Brain pericyte (primary cell): Measurements from ENCODE around the gene AHI1.

Experiments
- DNase-seq: peaks from one replicate; pipeline ENCODE4 v3.0.0-alpha.2; 2012; ENCODE audit warnings: low read depth, low spot score

AHI1 gene

DNA sequence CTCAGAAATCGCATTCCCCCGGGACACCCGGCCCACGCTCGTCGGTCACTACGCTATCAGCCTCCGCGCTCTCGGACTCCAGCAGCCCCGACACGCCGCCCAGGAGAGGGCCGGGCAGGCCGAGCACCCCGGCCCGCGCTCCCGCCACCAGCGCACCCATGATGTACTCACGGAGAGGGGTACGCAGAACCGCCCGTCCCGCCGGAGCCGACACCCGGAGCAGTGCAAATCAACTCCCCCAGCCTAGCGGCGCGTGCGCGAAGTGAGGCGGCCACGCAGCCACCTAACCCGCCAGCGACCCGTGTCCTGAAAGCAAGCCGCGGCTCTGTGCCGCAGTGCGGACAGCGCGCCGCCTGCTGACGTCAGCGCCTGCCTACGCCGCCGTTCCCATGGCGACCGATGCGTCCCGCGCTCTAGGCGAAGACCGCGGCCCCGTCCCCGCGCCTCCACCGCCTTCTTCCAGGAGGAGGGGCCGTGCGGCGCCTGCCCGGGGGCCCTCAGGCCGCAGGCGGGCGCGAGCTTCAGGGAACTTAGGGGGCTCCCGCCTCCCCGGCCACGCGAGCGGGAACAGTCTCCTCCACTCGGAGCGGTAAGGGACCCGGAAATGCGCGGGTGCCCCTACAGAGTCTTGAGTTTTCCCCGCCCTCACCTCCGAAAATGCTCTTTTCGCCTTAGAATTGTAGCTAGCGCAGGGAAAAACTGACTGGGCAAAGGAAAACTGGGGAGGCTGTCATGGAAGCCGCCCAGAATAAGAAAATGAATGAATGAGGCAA is at the start of gene AHI1:
AHI1 (minus strand) TSS at position 329 of the 773 bp plus-strand sequence. CDS start 5,503 bp downstream, outside the sequence.
- DNase-seq = peak; percentile 83

DNA sequence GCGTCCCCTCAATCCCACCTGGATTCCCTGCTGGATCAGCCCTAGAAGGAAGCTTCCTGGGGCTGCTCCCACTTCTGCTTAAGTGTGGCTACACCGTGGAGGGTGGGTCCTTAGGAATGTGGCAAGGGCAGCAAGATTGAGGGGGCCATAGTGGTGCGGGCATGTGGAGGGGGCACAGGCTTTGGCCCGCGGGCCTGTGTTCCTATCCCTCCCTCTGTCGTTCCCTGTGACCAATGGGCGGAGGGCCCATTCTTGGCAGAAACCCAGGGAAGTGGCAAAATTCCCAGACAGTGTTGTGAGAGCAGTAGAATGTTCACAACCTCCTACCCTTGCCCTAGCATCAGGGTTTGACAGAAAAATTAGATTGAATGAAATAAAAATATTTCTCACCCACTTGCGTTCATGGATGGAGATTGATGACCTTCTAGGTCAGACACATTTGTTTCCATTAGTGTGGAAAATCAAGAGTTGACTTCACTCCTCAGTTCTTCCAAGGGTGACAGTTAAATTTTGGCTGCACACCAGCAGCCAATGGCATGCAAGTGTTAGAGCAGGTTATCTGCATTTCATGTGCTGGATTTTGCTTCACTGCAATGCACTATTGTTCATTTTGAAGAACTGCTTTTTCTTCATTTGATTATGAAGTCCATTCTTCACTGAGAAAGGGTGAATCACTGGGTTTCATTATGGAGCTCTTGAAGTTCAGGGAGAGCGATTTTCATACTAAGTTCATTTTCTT is 49.3 kb upstream of the AHI1 start:
- DNase-seq = no peak

DNA sequence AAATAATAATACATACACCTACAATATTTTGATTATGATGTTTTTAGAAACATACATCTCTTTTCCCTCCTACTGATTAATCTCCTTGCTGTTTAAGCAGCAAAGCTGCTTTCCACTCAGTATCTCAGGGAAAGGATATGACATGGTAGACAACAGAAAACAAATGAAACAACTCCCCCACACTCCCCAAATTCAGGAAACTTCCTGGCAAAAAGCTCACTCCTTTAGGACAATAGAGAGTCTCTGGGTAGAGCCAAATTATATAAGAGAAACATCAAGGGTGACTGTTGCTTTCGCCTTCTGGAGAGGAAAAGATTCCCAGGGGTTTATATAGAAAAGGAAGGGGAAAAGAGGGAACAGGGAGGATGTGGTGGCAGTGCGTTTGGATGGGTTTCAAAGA is 48.7 kb upstream of the AHI1 start:
- DNase-seq = no peak

DNA sequence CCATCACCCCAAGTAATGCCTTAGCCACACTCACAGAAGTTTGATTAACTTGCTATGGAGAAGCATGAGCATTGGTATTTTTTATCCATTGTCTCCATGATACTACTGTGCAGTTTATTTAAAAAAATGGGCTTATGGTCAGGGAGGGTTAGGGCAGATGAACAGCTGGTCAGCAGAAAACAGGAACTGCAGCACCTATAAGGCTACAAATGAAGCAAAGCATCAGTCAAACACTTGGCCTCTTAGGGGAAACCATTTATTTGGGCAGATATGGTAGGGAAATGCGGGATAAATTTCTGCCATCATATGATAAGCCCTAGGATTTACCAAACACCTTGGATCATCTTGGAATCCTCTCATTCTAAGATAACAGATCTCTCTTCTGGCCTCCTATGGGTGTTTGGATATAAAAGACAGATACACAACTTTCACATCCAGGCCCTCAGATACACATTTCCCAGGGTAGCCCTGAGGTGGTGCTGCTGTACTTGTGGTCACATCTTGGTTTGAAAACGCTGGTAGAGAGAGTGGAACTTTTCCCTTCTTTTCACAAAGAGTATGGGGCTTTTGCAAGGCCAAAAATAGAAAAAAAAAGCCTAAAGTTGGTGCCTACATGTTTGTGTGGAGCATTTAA is 42.8 kb upstream of the AHI1 start:
- no peak for DNase-seq

DNA sequence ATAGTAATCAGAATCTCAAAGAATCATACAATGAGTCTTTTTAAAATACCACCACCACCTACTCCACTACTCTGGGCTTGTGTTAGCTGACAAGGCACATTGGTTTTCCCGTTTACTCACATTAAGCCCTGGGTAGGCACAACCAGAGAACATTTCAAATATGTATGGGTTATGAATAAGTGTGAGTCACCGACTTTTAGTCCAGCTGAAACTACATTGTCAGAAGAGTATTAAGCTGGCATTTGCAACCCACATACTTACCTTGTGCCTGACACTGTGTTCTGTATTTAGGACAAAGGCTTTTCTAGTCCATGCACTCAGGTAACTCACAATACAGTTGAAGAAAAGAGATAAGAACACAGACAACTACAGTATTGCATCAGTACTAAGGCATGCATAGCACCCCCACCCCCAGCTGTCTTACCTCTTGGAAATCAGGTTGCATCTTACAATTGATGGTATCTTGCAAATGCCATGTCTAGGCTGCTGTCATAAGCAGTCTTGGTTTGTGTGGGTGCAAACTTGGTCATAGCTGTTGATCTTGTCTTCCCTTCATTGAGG is 40.3 kb upstream of the AHI1 start:
- peak; percentile 20 for DNase-seq

DNA sequence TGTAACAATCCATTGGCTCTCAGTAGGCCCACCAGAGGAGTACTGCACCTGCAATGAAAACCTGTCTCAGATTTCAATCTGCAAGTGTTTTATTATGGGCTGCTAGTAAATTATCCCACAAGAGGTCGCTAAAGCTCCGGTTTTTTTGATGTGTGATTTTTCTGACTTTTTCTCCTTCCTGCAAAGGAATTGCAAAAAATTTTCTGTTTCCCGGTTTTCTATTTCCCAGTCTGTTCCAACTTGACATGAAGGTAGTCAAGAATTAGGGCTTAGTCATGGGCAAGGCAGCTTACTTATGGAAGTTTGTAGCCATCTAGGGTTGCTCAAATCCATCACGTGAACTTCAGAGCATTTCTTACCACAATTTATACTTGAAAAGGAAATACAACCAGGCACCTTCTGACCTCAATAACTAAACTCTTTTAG is 38.5 kb upstream of the AHI1 start:
- peak; percentile 7 for DNase-seq

DNA sequence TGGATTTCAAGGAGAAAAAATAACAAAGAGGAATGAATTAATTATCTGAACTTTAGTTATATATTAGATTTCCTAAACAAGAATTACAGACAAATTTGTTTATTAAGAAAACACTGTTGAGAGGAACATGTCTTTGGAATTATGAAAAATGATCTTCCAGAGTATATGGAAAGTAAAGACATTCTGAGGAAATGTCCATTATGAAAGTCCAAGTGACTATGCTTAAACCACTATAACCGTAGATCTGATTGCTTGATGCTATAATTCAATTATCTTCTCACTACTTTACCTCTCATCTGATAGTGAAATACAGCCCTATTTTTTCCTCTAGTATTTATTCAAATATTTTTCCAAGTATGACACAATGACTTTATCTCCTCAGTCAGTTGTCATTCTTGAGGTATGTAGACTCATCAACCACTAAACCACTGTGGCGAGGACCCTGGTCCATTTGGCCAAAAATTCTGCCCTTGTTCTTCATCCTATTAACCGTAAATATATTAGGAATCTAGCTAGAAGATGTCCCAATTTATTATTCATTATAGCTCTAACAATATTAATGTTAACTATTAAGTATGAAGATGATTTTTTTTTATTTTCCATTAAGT is 37.3 kb upstream of the AHI1 start:
- no peak for DNase-seq

DNA sequence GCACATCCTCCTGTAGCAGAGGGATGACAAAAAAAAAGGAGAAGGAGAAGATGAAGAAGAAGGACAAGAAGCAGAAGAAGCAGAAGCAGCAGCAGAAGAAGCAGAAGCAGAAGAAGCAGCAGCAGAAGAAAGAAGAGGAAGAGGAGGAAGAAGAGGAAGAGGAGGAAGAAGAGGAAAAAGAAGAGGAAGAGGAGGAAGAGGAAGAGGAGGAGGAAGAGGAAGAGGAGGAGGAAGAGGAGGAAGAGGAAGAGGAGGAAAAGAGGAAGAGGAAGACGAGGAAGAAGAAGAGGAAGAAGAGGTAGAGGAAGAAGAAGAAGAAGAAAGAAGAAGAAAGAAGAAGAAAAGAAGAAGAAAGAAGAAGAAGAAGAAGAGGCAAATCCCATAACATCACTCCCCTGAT is 35.0 kb upstream of the AHI1 start:
- DNase-seq = no peak

DNA sequence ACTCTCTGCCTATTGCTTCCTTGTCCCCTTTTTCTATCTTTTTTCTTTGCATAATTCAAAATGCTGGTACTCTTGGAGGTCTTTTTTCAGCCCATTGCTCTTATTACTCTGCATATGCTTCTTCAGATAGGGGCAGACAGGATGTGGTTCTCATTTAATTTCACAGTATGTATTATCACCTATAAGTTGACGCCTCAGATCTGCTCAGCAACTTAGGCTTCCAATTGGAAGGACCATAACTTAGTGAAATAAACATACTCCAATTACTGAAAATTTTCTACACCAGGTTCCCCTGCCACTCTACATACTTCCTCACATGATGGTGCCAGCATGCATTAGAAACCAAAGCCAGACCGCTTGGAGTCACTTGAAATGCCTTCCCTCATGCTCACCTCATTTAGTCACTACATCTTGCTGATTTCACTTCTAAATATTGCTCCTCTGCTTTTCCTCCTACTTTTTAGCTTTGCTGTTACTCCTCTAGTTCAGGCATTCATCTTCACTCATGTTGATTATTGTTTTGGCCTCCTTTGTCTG is 34.5 kb upstream of the AHI1 start:
- no peak for DNase-seq

DNA sequence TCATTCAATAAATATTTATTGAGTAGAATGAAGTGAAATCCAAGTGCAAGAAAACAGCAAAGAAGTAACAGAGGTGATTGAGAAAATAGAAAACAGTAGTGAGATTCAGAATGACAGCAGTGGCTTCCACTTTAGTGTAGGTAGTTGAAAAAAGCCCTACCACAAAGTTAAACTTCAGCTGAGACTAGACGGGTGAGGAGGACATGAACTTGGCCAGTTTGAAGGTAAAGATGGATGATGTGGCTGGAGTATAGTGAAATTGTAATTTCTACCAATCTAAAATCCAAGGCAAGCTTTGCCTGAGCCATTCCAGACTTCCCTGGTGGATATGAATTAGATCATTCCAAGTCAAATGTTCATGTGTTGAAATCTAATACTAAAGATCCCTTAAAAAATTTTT is 32.6 kb upstream of the AHI1 start:
- DNase-seq = no peak

DNA sequence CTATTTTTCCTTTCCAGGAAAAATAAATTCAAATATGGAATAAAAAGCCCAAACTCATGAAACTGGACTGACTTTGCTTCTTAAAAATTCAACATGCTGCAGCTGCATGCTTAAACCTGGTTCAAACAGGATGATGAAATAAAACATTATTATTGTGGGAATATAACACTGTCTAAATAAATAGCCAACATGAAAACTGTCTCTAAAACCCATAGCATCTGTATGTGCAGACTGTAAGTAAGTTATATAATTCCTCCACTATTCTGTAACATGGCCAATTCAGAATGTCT is 30.4 kb upstream of the AHI1 start:
- no peak for DNase-seq

DNA sequence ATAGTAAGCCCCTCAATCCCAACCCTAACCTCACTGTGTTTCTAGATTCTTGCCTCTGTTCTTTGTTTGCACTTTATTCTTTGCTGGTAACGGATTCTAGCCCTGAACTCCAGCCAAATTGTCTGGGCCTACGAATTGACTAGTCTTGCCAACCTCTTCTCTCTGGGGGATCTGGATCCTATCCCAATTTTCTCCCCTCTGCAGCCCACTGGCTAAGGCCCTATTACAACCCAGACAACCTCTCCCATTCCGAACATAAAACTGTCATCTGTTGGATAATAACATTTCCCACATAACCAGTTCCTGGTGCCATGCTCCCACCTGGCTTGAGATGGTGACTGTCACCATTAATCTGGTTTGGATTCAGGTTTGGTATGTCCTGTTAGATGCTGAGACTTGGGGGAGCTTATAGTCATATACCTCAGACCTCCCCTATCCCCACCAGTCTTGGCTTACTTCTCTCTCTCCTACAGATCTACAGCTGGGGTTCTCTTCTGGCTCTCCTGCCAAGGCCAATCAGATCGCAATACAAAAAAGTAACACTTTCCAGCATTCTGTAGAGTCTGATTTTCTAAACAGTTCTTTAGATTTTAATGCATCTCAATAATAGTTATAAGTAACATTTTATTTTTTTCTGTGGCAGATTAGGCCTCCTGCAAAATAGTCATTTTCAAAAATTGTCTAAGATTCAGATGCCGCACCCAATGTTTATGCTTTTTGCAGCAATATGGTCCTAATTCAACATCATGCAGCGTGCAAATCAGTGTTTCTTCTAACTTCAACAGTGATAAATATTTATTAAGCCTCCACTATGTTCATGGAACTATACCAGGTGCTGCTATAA is 29.8 kb upstream of the AHI1 start:
- no peak for DNase-seq

DNA sequence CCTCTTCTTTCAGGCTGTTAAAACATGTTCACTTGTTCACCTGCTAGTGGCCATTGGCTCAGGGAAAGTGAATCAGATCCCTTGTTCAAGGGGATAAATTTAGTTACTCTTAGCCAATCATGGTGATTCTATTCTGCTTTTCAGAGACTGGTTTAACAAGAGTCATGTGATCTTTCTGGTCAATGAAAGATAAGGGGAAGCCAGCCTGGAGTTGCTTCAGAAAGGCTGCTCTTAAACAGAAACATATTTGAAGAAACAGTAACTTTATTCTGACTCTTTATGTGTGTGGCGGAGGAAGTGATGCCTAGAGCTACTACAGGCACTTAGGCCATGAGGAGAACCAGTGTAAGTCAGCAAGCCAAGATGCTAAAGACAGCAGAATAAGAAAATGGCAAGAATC is 28.1 kb upstream of the AHI1 start:
- no peak for DNase-seq

DNA sequence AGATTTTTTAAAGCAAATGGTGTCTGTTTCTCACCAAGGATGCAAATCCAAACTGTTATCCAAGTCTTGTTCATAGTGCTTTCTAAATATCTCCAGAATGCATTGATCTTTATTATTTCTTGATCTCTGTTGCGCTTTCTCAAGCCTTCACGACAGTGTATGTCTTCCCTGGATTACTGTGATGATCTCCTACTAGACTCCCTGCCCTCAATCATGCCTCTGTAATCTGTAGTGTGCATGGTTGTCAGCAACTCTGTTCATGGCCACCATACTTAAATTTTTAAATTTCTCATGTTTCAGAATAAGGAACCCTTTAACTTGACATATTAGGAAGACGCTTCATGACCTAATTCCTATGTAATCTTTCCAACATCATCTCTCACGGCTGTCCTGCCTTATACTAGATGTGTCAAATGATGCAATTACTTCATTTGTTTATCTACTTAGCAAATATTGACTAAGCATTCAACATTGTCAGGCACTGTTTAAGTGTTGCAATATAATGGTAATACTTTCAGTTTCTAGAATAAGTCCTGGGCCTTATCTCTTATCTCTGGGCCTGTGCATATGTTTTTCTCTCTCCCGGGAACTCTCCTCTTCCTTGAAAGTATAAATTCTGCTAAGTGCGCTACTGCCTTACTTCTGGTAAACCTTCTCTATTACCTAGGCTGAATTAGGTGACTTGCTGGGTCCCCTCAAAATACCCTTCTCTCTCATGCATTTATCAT is 25.6 kb upstream of the AHI1 start:
- DNase-seq = no peak

DNA sequence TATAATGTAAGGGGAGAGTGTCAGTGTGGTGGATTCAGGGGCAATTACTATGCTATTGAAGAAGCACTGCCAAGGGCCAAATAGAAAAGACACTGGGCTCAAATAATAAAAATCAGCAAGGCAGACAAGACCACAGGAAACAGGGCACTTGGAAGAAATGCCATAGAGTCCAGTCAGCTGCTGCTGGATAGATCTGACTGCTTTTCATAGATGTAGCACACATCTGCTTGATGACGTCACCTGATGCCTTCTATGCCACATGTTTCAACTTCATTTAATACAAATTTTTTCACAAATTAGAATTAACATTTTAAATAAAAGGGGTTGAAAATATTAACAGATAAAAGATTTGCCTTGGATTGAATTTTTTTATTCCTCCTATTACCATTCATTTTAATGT is 23.9 kb upstream of the AHI1 start:
- DNase-seq = no peak

DNA sequence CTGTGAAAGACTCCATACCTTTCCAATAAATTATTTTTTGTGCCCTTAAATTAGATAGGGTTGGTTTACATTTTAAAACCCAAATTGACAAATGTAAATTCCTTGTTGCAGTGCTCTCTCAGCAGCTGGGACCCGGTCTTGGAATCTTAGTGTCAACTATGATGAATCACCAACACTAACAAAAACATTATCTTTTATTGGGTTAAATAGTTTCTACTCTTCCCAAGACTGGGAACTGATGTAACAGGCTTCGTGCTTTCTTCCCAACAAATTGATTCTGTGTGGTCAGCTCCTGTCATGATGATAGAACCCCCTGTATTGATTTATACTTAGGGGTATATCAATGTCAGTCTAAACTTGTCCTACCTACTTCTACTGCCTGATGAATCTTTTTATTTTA is 23.2 kb upstream of the AHI1 start:
- no peak for DNase-seq

DNA sequence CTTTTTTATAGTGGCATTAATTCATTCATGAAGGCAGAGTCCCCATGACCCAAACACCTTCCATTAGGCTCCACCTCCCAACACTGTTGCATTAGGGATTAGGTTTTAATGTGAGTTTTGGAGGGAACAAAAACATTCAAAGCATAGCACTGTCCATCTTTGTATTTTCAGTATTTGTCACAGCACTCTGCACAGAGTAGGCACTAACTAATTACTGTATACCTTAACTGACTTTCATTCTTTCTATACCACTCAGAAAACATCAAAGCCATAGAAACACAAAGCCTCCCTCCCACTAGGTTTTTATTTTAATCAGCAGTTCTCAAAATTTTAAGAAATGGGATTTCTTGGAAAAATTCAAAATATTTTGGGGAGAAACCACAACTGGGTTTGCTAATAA is 21.8 kb upstream of the AHI1 start:
- no peak for DNase-seq

DNA sequence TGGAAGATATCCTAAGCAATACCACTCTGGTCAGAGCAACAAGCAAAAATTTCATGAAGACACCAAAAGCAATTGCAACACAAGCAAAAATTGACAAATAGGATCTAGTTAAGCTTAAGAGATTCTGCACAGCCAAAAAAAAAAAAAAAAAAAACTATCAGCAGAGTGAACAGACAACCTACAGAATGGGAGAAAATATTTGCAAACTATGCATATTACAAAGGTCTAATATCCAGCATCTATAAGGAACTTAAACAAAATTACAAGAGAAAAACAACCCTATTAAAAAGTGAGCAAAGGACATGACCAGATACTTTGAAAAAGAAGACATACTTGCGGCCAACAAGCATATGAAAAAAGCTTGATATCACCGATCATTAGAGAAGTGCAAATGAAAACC is 20.0 kb upstream of the AHI1 start:
- DNase-seq = no peak

DNA sequence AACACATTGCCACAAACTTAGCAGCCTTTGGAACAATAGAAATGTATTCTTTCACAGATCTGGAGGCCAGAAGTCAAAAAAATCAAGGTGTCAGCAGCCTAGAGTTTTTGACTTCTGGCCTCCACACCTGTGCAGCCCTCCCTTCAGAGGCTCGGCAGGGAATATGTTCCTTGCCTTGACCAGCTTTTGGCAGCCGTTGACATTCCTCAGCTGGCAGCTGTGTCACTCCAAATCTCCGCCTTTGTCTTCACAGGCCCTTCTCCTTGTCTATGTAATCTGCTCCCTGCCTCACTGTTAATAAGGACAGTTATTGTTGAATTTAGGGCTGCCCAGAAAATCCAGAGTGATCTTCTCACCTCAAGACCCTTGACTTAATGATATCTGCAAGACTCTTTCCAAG is 17.2 kb upstream of the AHI1 start:
- no peak for DNase-seq

DNA sequence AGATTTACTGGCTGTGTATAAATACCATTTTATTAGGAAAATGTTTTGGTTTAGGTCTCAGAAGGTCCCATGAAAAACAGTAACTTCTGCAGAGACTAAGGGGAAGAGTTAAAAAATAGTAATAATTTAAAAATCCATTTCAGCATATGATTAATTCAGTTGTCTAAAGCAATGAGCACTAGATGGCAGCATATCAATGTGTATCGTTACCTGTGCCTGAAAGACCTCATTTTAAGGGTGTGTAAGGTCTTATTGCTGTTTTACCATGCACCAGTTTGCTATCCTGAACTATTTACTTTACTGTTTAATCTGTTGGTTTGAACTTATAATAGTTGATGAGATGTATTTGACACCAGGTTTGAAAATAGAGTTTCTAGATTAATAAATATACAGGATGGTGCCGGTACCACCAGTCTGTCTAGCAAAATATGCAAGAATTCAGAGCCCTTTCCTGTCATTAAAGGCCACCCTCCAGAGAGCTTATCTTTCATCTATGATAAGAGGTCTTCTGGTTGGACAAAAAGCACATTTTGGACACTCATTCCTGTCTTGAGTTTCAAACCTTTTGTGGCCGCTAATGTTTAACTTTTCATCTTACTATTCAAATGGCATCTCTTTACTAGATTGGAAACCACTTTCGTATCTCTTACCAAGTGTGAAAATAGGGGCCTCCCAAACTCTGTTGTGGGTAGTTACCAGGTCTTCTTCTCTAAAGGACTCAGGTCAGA is 8.9 kb upstream of the AHI1 start:
- no peak for DNase-seq
